Cardiac muscle cell (in vitro differentiated cells and primary cell): ENCODE measurements around the gene GPR68. TPM values are rescaled to one million over a fixed set of nuclear protein-coding genes. Genes with fewer than 3 reads are reported as not detected.

Source experiments
- DNase-seq, 2 donors: peaks; one replicate each; pipeline versions ENCODE4 v3.0.0 to v3.0.0-alpha.2; 2010 to 2017; ENCODE audit warnings: low read depth in 1 of 2, low spot score in 1 of 2
- H3K27ac ChIP-seq: fragments of 200-600 bp; sonication (generic); 2 replicates; pipeline ENCODE4 v1.5.1; 2016
- H3K27me3 ChIP-seq: fragments of 200-600 bp; sonication (generic); 2 replicates; pipeline ENCODE4 v1.6.0; 2016; ENCODE audit warnings: control low read depth
- H3K36me3 ChIP-seq: fragments of 200-600 bp; sonication (generic); 2 replicates; pipeline ENCODE4 v1.5.1; 2016; ENCODE audit warnings: control low read depth
- H3K4me1 ChIP-seq: fragments of 200-600 bp; sonication (generic); 2 replicates; pipeline ENCODE4 v1.8.1; 2017; ENCODE audit warnings: low read depth, mild to moderate bottlenecking, mixed run types
- H3K4me3 ChIP-seq: fragments of 200-600 bp; sonication (generic); 2 replicates; pipeline ENCODE4 v1.5.1; 2016; ENCODE audit warnings: mild to moderate bottlenecking
- H3K9me3 ChIP-seq: fragments of 200-600 bp; sonication (generic); 2 replicates; pipeline ENCODE4 v1.5.1; 2017; ENCODE audit warnings: low read depth, mild to moderate bottlenecking, control low read depth
- CTCF ChIP-seq: IDR thresholded peaks from 2 replicates; pipeline ENCODE4 v1.5.1; 2012; ENCODE audit warnings: low read depth, mild to moderate bottlenecking, low read length
- polyA plus RNA-seq: library from polyadenylated mRNA; unstranded; fragments of >200 nt; fragmentation: Nextera tagmentation; extraction: Ambion mirVana; gene quantifications from 2 replicates; pipeline ENCODE4 v1.2.1, GENCODE V29; 2016
- total RNA-seq: library from RNA; depleted of rRNA; stranded (reverse); fragments of >200 nt; gene quantifications from 2 replicates; pipeline ENCODE4 v1.2.3, GENCODE V29; 2016

Gene GPR68
- total and polyA plus RNA-seq, 2 experiments from 2014 or later = 0.22 to 0.42 TPM

- H3K9me3 ChIP-seq = no peaks in the 10 kb centered on the region
- no peak overlapping the region for H3K27ac ChIP-seq
- H3K27me3 ChIP-seq = no peaks in the 10 kb centered on the region
- H3K4me1 ChIP-seq = no peaks in the 10 kb centered on the region
- TF ChIP-seq CTCF = no peak
- H3K36me3 ChIP-seq = no peaks in the 10 kb centered on the region
- no peak overlapping the region for H3K4me3 ChIP-seq
- DNase-seq = no peak
Observed at GRCh38 chr14:91245029-91245428, 525 bp upstream of the GPR68 start.

- no peaks in the 10 kb centered on the region for H3K27me3 ChIP-seq
- no peak for TF ChIP-seq CTCF
- H3K9me3 ChIP-seq = no peaks in the 10 kb centered on the region
- H3K36me3 ChIP-seq = no peaks in the 10 kb centered on the region
- no peak overlapping the region for H3K27ac ChIP-seq
- H3K4me3 ChIP-seq = no peak overlapping the region
- DNase-seq = no peak
- H3K4me1 ChIP-seq = no peaks in the 10 kb centered on the region
Observed at GRCh38 chr14:91243074-91243471, 1.4 kb downstream of the GPR68 start.

DNA sequence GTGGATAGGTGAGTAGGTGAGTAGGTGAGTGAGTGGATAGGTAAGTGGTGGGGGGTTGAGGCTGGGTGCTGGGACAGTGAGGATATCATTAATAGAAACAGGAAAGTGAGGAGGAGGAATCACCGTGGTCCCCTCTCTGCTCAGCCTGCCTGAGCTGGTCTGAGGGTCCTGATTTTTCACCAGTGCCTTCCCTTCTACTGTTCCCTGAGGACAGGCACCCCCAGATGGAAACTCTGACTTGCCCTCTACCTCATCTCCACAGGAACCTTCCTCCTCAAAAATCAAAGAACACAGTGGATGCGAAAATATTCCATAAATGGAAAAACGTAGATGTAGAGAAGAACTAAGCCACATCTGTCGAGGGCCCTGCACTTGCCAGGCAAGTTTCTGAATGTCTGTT, 1.9 kb downstream of the GPR68 start:
- no peaks in the 10 kb centered on the region for H3K4me1 ChIP-seq
- no peaks in the 10 kb centered on the region for H3K27me3 ChIP-seq
- no peaks in the 10 kb centered on the region for H3K9me3 ChIP-seq
- no peak overlapping the region for H3K4me3 ChIP-seq
- no peak for TF ChIP-seq CTCF
- DNase-seq = no peak
- no peaks in the 10 kb centered on the region for H3K36me3 ChIP-seq
- H3K27ac ChIP-seq = no peak overlapping the region

DNA sequence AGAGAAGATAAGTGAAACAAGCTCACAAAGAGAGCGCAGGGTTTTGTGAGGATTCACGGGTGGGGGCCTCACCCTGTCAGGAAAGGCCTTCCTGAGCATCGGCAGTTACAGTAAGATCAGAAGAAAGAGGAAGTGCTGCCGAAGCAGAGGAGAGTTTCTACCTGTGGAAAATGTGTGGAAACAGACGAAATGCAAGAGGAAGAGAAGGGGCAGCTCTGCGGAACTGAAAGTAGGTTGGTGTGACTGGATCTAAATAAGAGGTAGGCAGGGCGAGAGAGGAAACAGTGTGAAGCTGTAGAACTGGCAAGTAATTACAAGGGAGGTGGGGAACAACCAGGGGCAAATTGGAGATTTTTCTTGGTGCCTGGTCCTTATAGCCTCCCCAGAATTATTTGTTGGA, 2.6 kb downstream of the GPR68 start:
- DNase-seq = no peak
- H3K4me1 ChIP-seq = no peaks in the 10 kb centered on the region
- no peak overlapping the region for H3K4me3 ChIP-seq
- H3K27ac ChIP-seq = no peak overlapping the region
- TF ChIP-seq CTCF = no peak
- H3K9me3 ChIP-seq = no peaks in the 10 kb centered on the region
- H3K27me3 ChIP-seq = no peaks in the 10 kb centered on the region
- no peaks in the 10 kb centered on the region for H3K36me3 ChIP-seq

DNA sequence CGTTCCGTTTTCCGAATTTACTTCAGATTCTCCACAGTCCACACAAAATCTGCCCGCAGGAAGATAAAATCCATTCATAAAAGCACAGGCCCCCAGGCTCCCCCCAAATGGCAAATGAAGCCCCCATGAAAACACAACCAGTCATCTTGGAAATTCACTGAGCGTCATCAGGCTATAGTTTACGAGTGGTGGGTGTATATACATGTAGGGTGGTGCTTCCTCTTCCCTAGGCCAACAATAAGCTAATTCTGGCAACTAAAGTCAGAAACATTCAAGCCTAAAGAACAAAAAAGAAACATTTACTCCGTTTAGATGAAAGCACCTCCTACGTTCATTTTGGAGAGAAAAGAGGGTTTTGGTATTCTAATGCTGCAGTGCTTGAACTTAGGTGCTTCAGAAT, 5.8 kb downstream of the GPR68 start:
- TF ChIP-seq CTCF = no peak

GRCh38 chr14:91238085-91238484, 6.4 kb downstream of the GPR68 start:
- Histone ChIP-seq H3K27ac (no peak overlapping the region), H3K9me3 (no peaks in the 10 kb centered on the region), H3K4me1 (no peaks in the 10 kb centered on the region), H3K4me3 (no peak overlapping the region), H3K27me3 (no peaks in the 10 kb centered on the region), H3K36me3 (no peaks in the 10 kb centered on the region)
- DNase-seq = no peak
- no peak for TF ChIP-seq CTCF

More for the DNA sequence above, 5.8 kb downstream of the GPR68 start:
- no peaks in the 10 kb centered on the region for H3K9me3 ChIP-seq
- no peak for DNase-seq
- no peak overlapping the region for H3K27ac ChIP-seq
- H3K4me1 ChIP-seq = no peaks in the 10 kb centered on the region
- no peak overlapping the region for H3K4me3 ChIP-seq
- no peaks in the 10 kb centered on the region for H3K27me3 ChIP-seq
- H3K36me3 ChIP-seq = no peaks in the 10 kb centered on the region
